ENCODE results near the gene VPS11.

VPS11 gene

DNA sequence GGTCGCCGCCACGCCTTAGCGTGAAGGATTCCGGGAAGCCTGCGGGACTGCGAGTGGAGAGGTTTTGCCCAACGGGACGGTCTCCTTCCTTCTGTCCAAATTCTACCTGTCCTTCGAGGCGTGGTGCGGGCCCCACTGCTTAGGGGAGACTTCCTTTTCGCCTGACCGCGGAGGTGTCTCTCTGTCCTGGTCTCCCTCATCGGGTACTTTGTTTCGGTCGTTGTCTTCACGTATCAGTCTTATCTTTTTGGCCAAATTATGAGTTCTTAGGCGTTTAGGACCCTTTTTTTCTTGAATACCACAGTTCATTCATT, 54.1 kb downstream of the VPS11 start:
- no peak for DNase-seq (ENCODE audit: low read depth)

DNA sequence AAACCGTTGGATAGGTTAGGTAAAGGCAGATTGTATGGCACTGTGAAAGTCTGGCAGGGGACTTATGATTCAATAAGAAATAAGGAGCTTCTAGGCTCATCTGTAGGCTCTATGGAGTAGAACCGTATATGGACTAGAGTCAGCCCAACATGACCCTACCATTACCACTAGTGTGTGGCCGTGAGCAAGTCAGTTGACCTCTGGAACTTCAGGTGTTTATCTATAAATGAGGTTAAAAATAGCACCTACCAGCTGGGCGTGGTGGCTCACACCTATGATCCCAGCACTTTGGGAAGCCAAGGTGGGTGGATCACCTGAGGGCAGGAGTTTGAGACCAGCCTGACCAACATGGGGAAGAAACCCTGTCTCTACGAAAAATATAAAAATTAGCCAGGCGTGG, 58.2 kb downstream of the VPS11 start:
- DNase-seq (ENCODE audit: low read depth) = no peak

DNA sequence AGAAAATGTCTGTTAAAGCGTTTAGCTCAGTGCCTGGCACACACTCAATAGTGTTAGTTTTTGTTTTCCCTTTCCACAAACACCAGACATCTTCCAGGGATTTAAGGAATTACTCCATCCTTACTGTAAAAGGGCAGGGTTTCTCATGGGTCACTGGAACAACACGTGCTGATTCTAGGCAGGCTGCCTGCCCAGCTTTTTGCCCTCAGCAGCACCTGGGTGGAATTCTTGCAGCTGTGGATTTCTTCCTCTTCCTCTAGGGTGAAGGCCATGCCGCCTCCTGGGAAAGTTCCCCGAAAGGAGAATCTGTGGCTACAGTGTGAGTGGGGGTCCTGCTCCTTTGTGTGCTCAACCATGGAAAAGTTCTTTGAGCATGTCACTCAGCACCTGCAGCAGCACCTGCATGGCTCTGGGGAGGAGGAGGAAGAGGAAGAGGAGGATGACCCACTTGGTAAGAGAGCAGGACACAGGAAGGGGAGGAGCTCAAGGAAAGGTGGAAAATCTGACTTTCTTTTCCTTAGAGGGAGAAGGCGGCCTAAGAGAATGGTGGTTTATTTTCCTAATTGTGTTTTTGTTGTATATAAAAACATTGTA, 59.2 kb downstream of the VPS11 start:
- no peak for DNase-seq (ENCODE audit: low read depth)

DNA sequence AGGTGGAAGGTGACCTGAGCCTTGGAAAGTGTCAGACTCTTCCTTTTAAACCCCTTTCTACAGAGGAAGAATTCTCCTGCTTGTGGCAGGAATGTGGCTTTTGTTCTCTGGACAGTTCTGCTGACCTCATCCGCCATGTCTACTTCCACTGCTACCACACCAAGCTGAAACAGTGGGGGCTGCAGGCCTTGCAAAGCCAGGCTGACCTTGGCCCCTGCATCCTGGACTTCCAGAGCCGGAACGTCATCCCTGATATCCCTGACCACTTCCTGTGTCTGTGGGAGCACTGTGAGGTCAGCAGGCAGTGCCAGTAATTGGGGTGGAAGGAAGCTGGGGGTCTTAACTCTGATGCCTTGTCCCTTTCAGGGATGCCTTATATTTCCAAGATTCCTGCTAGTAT, 63.0 kb downstream of the VPS11 start:
- DNase-seq (ENCODE audit: low read depth) = no peak
